Measurements from ENCODE around the gene MORN5.

GRCh38 chr9:122220673-122221182, 61.0 kb downstream of the MORN5 start:
- TF ChIP-seq CEBPB (IDR thresholded peaks at IDR 0.05) (no peak), TAF1 (IDR thresholded peaks at IDR 0.05; ENCODE audit: low read depth) (no peak), REST (IDR thresholded peaks at IDR 0.05; ENCODE audit: low read depth) (no peak)
